H1 (cell line): ENCODE results near the gene RGS14. TPM values are rescaled to one million over a fixed set of nuclear protein-coding genes. Genes with fewer than 3 reads are reported as not detected.
A peak's percentile ranks its signal among the peaks of the same experiment; 100 is the strongest.

Source experiments
- ATF2 ChIP-seq: IDR thresholded peaks from 2 replicates; pipeline ENCODE4 v1.6.1; 2012; ENCODE audit warnings: low read length, inconsistent platforms
- CBX5 ChIP-seq: fragments of 300-800, 300-1000 bp; sonication (generic); IDR thresholded peaks from 2 replicates; pipeline ENCODE4 v1.7.1; 2016; ENCODE audit warnings: antibody characterized with exemption, low read length, low read depth
- CBX8 ChIP-seq: fragments of 300-800, 300-1000 bp; sonication (generic); IDR thresholded peaks from 2 replicates; pipeline ENCODE4 v1.7.1; 2016; ENCODE audit warnings: low read depth, low read length, borderline replicate concordance
- CREB1 ChIP-seq: IDR thresholded peaks from 2 replicates; pipeline ENCODE4 v1.6.1; 2012; ENCODE audit warnings: inconsistent platforms
- CTCF ChIP-seq, 3 experiments: IDR thresholded peaks; 1 replicate in 2 of 3; 2 replicates in 1 of 3; pipeline versions ENCODE4 v1.5.1 to v1.6.1; 2011; ENCODE audit warnings: low read length in 3 of 3, mild to moderate bottlenecking in 3 of 3, inconsistent platforms in 2 of 3, low read depth in 1 of 3, moderate library complexity in 1 of 3; ENCODE audit not compliant: insufficient read depth in 1 of 3; ENCODE audit errors: control extremely low read depth in 1 of 3
- KDM1A ChIP-seq: fragments of 200-600, 300-600 bp; sonication (generic); IDR thresholded peaks from 2 replicates; pipeline ENCODE4 v1.7.1; 2016; ENCODE audit warnings: mild to moderate bottlenecking, low read length, borderline replicate concordance
- MAFK ChIP-seq: IDR thresholded peaks from 2 replicates; pipeline ENCODE4 v1.6.1; 2012; ENCODE audit warnings: low read depth, mild to moderate bottlenecking, improper control_type of control experiment, low read length
- PHF8 ChIP-seq: fragments of 200-600 bp; sonication (generic); conservative IDR thresholded peaks from 2 replicates; pipeline ENCODE4 v1.7.1; 2012; ENCODE audit warnings: low read depth, mild to moderate bottlenecking, inconsistent platforms, low read length, moderate library complexity
- POU5F1 ChIP-seq: IDR thresholded peaks from 2 replicates; pipeline ENCODE4 v1.6.1; 2011; ENCODE audit warnings: low read depth, mild to moderate bottlenecking, low read length, moderate library complexity
- RFX5 ChIP-seq: IDR thresholded peaks from 2 replicates; pipeline ENCODE4 v1.6.1; 2011; ENCODE audit warnings: low read depth, low read length, improper control_type of control experiment, borderline replicate concordance
- RNF2 ChIP-seq: fragments of 200-900, 300-1000 bp; sonication (generic); IDR thresholded peaks from 2 replicates; pipeline ENCODE4 v1.7.1; 2016; ENCODE audit warnings: borderline replicate concordance, low read depth, mild to moderate bottlenecking, antibody characterized with exemption, low read length; ENCODE audit not compliant: poor library complexity, severe bottlenecking; ENCODE audit errors: missing control alignments
- SIN3A ChIP-seq, 2 experiments: IDR thresholded peaks in 1 of 2; conservative IDR thresholded peaks in 1 of 2; 2 replicates each; pipeline ENCODE4 v1.6.1; 2011 to 2012; ENCODE audit warnings: low read length in 2 of 2, improper control_type of control experiment in 1 of 2, low read depth in 1 of 2, mild to moderate bottlenecking in 1 of 2
- SIRT6 ChIP-seq: IDR thresholded peaks from one replicate; pipeline ENCODE4 v1.7.1; 2012; ENCODE audit warnings: low read length, inconsistent platforms
- TCF12 ChIP-seq: IDR thresholded peaks from 2 replicates; pipeline ENCODE4 v1.6.1; 2011; ENCODE audit warnings: low read depth, mild to moderate bottlenecking, low read length
- USF2 ChIP-seq: IDR thresholded peaks from 2 replicates; pipeline ENCODE4 v1.6.1; 2011; ENCODE audit warnings: low read length, improper control_type of control experiment
- polyA plus RNA-seq, 7 experiments: library from polyadenylated mRNA; depleted of rRNA in 3 of 7; stranded (reverse) in 5 of 7; unstranded in 2 of 7; fragments of >200 nt in 5 of 7; fragments of 200-250 nt in 2 of 7; gene quantifications; 1 replicate in 5 of 7; 2 replicates in 1 of 7; 4 replicates in 1 of 7; pipeline versions ENCODE4 v1.2.1 to v1.2.3, GENCODE V29; 2011 to 2013; ENCODE audit warnings: missing spikeins in 2 of 7, mixed read lengths in 2 of 7
- total RNA-seq: library from RNA; stranded (reverse); fragmentation: NEBNext Ultra II Directional; extraction: Animal tissue kit (Norgen Biotek cat#: 25700); gene quantifications from 2 replicates; pipeline ENCODE4 v1.2.1, GENCODE V29; 2021

The RGS14 gene
- total and polyA plus RNA-seq, 2 of the 8 experiments (the other 6 are each of a cell fraction or from before 2014, with no cell fraction given), result 24.4 to 46.1 TPM

- no peak for TF ChIP-seq SIN3A (conservative IDR thresholded peaks at IDR 0.05 in 1 of 2, IDR thresholded peaks at IDR 0.05 in 1 of 2; ENCODE audit: low read depth in 1 of 2, low read length in 2 of 2)
- no peak for TF ChIP-seq CTCF (IDR thresholded peaks at IDR 0.05; ENCODE audit: control extremely low read depth in 1 of 3, insufficient read depth in 1 of 3, low read depth in 1 of 3, low read length in 3 of 3)
- no peak for TF ChIP-seq MAFK
- no peak for TF ChIP-seq CBX8
- 0 out of 2 replicates have a peak, but pooled peaks have one; percentile 21 for TF ChIP-seq PHF8
- TF ChIP-seq CBX5, result no peak
- TF ChIP-seq KDM1A, result no peak
- no peak for TF ChIP-seq RFX5
- no peak for TF ChIP-seq CREB1
- TF ChIP-seq POU5F1, result no peak
- no peak for TF ChIP-seq TCF12
- no peak for TF ChIP-seq RNF2
- TF ChIP-seq SIRT6, result no peak
- no peak for TF ChIP-seq ATF2
- TF ChIP-seq USF2, result no peak
Observed at GRCh38 chr5:177371120-177372033, 13.7 kb downstream of the RGS14 start (continued).
